Adrenal gland (tissue), 12 donors: ENCODE measurements around the gene LAPTM4A. TPM values are rescaled to one million over a fixed set of nuclear protein-coding genes. Genes with fewer than 3 reads are reported as not detected.

ENCODE experiments used
- DNase-seq, 7 donors: peaks; one replicate each; pipeline ENCODE4 v3.0.0-alpha.2; 2019 to 2020
- H3K27ac ChIP-seq, 5 donors: fragments of 200-600 bp; sonication (generic) in 4 of 5; 1 replicate in 3 of 5; 2 replicates in 2 of 5; pipeline versions ENCODE4 v1.5.1 to v1.8.0; 2016 to 2020; ENCODE audit warnings: mild to moderate bottlenecking in 1 of 5
- H3K27me3 ChIP-seq: fragments of 200-600 bp; 2 replicates; pipeline ENCODE4 v1.8.0; 2021
- H3K36me3 ChIP-seq, 2 donors: fragments of 200-600 bp; replicated peaks in 1 of 2; 1 replicate in 1 of 2; 2 replicates in 1 of 2; pipeline versions ENCODE4 v1.5.1 to v1.8.0; 2018 to 2022
- H3K4me1 ChIP-seq, 2 donors: fragments of 200-600 bp; replicated peaks in 1 of 2; 1 replicate in 1 of 2; 2 replicates in 1 of 2; pipeline versions ENCODE4 v1.5.1 to v1.8.0; 2018 to 2021
- H3K4me3 ChIP-seq, 4 donors: fragments of 200-600 bp; sonication (generic) in 3 of 4; one replicate each; pipeline ENCODE4 v1.5.1; 2016 to 2018
- H3K9me3 ChIP-seq, 3 donors: fragments of 200-600 bp; sonication (generic) in 1 of 3; replicated peaks in 1 of 3; 1 replicate in 2 of 3; 2 replicates in 1 of 3; pipeline versions ENCODE4 v1.5.1 to v1.8.0; 2016 to 2021
- CTCF ChIP-seq, 6 experiments: fragments of 450-650 bp in 4 of 6; fragments of 200-600 bp in 2 of 6; sonication (generic) in 1 of 6; IDR thresholded peaks; 1 replicate in 5 of 6; 2 replicates in 1 of 6; pipeline versions ENCODE4 v1.5.1 to v1.8.0; 2016 to 2021; ENCODE audit warnings: antibody characterized with exemption in 6 of 6, mild to moderate bottlenecking in 2 of 6, moderate library complexity in 1 of 6
- POLR2A ChIP-seq, 2 donors: fragments of 450-650 bp; IDR thresholded peaks; one replicate each; pipeline ENCODE4 v1.6.1; 2017; ENCODE audit warnings: antibody characterized with exemption in 2 of 2, mild to moderate bottlenecking in 2 of 2, moderate library complexity in 1 of 2
- WGBS, 4 donors: extraction: QIAGEN DNeasy Blood & Tissue Kit in 2 of 4; methylation state at CpG; one replicate each; pipeline versions ENCODE4 v1.1.5 to v1.1.7; 2013 to 2017; 5-methylcytosine and 5-hydroxymethylcytosine counted together
- intact Hi-C, 2 donors: fragments of 100-400 bp; cut with DNase I; formaldehyde crosslinking; loops; one replicate each; pipeline versions ENCODE4 v1.14.1 to v1.15.0; 2022 to 2023
- polyA plus RNA-seq, 3 donors: library from polyadenylated mRNA; stranded (reverse); fragments of 200-250 nt in 2 of 3; fragments of 350-450 nt in 1 of 3; fragmentation: Illumina TruSeq in 1 of 3; extraction: RNeasy Lipid Tissue Mini Kit (QIAGEN cat#74804) in 1 of 3; gene quantifications; one replicate each; pipeline ENCODE4 v1.2.3, GENCODE V29; 2013 to 2014
- total RNA-seq, 9 donors: library from RNA; depleted of rRNA in 4 of 9; stranded (reverse); fragments of >200 nt in 4 of 9; fragments of 120-200 nt in 1 of 9; fragmentation: NEBNext Ultra II Directional in 1 of 9; extraction: Animal tissue kit (Norgen Biotek cat#: 25700) in 1 of 9; gene quantifications; one replicate each; pipeline versions ENCODE4 v1.1.0 to v1.2.4, GENCODE V29; 2013 to 2023
- donor health status: healthy with polysubstance abuse.
- donor health status: Bipolar disorder and iron deficiency.
- donor health status: DM: yes; HTN: yes; CAD: no.
- donor health status: DM: no; HTN: no; CAD: no.
- donor health status: DM: no; HTN: no; CAD: no.
- donor health status: DM: yes; HTN: yes; CAD: no.

The LAPTM4A gene
- total and polyA plus RNA-seq, 12 donors, result 58.8 to 684 (median 229) TPM

DNA sequence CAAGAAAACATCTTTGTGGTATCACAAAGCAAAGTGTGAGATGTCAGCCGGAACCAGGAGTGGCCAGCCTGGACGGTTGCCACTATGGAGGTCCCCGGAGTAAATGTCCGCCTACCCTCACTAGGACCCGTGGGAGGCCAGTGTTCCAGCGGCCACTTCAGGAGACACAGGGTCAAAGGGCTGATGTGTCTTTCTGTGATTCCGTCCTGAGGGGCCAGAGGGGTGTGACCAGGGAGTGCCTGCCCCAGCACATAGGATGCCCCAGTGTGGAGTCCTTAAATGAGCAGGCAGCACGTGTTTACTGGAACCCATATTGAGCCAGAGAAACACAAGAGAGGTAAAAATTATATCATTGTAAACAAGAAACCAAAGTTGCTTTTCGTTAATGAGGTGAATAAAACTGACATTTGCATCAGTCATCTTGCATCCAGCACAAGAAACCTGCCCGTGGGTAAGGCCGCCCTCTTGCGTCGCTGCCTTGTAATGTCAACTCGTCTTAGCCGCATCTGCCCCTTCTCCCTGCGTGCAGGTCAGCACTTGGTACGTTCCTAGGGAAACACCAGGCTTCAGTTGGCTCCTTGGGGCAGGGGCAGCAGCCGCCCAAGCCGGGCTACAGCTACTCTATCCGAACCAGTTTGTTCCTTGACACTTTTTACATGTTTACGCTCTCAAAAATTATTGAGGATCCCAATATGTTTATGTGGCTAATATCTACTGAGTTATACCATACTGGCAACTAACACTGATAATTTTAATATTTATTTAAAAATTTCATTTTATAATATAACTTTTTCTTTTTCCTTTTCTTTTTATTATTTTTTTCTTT is 46.7 kb upstream of the LAPTM4A start:
- intact Hi-C loops, result loop anchor here in 1 of 2 donors (5.0 kb wide), 1 partner anchor 141 kb away; no protein-coding TSS in a partner anchor
- Histone ChIP-seq H3K27me3 (no peaks in the 10 kb centered on the region), H3K4me1 (no peaks in the 10 kb centered on the region), H3K4me3 (no peak overlapping the region), H3K36me3 (no peaks in the 10 kb centered on the region), H3K9me3 (no peaks in the 10 kb centered on the region), H3K27ac (no peak overlapping the region)
- WGBS, 4 donors, result 17 to 20% (median 18%) methylated on average over 17 to 21 of the region's 21 CpGs
- TF ChIP-seq CTCF (IDR thresholded peaks at IDR 0.05) (peak; percentile 70 to 94 (median 92)), POLR2A (IDR thresholded peaks at IDR 0.05) (no peak)
- DNase-seq, result peak; percentile 75 to 94 (median 84)

DNA sequence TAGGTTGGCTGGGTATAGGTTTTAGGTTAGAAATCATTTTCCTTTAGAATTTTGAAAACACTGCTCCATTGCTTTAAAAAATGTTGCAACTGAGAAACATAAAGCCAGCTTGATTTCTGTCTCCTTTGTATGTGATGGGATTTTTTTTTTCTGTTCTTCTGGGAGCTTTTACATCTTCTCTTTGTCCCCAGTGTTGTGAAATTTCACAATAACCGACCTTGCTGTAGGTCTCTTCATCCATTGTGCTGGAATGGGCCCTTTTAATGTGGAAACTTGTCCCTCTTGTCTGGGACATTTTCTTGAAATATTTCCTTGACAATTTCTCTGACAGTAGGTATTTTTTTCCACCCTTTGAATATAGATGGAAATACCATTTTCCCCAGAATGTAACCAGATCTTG is 44.0 kb upstream of the LAPTM4A start:
- H3K36me3 ChIP-seq, result no peaks in the 10 kb centered on the region
- intact Hi-C loops, result loop anchor here in 1 of 2 donors (5.0 kb wide), 1 partner anchor 138 kb away; no protein-coding TSS in a partner anchor
- TF ChIP-seq POLR2A (IDR thresholded peaks at IDR 0.05), result no peak
- TF ChIP-seq CTCF (IDR thresholded peaks at IDR 0.05), result no peak

GRCh38 chr2:20094955-20095354 is 43.5 kb upstream of the LAPTM4A start:
- no peak overlapping the region for H3K4me3 ChIP-seq
- intact Hi-C loops, result loop anchor here in 1 of 2 donors (5.0 kb wide), 2 partner anchors 78 to 138 kb away; no protein-coding TSS in a partner anchor
- H3K27ac ChIP-seq, result no peak overlapping the region
- no peak for DNase-seq
- no peaks in the 10 kb centered on the region for H3K27me3 ChIP-seq
- H3K36me3 ChIP-seq, result no peaks in the 10 kb centered on the region
- TF ChIP-seq CTCF (IDR thresholded peaks at IDR 0.05), result no peak
- no peak for TF ChIP-seq POLR2A (IDR thresholded peaks at IDR 0.05)
- no peaks in the 10 kb centered on the region for H3K4me1 ChIP-seq
- H3K9me3 ChIP-seq, result no peaks in the 10 kb centered on the region

More for the DNA sequence above, 44.0 kb upstream of the LAPTM4A start:
- H3K27ac ChIP-seq, result no peak overlapping the region
- WGBS, 4 donors, result 71 to 85% (median 73%) methylated on average over 1 of the region's 1 CpG
- H3K4me1 ChIP-seq, result no peaks in the 10 kb centered on the region
- DNase-seq, result no peak
- H3K27me3 ChIP-seq, result no peaks in the 10 kb centered on the region
- H3K4me3 ChIP-seq, result no peak overlapping the region
- H3K9me3 ChIP-seq, result no peaks in the 10 kb centered on the region

DNA sequence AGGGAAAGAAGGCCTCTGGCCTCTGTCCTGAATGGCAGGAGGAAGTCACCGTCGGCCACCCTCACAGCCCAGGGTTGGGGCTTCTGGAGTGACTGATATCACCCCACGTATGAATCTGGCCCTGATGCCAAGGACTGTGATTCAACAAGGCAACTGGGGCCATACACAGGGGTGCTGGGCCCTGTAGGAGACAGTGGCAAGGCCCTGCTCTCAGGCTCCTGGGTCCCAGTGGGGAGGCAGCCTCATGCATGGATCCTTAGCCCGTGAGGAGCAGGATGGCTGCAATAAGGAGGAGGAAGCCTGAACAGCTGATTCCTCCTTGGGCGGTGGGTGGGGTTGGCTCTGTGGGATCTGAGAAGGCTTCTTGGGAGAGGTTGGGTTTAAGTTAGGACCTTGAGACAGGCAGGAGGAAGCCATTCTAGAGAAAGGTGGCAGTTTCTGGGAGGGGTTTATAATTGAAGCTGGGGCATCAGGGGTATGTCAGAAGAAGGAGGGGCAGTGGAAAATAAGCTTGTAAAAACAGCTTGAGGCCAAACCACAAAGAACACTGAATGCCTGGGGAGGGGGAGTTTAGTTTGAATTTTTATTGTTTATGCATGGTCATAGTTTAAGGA is 42.8 kb upstream of the LAPTM4A start:
- Histone ChIP-seq H3K4me1 (no peaks in the 10 kb centered on the region), H3K36me3 (no peaks in the 10 kb centered on the region), H3K9me3 (no peaks in the 10 kb centered on the region), H3K27me3 (no peaks in the 10 kb centered on the region), H3K27ac (no peak overlapping the region), H3K4me3 (no peak overlapping the region)
- no peak for TF ChIP-seq CTCF (IDR thresholded peaks at IDR 0.05)
- no peak for TF ChIP-seq POLR2A (IDR thresholded peaks at IDR 0.05)
- WGBS, 4 donors, result 49 to 62% (median 54%) methylated on average over 5 of the region's 5 CpGs
- intact Hi-C loops, result loop anchor here in 1 of 2 donors (5.0 kb wide), 1 partner anchor 77 kb away; no protein-coding TSS in a partner anchor
- peak in 3 of 7 donors; percentile 31 to 57 (median 36) for DNase-seq
